ENCODE data around the gene PADI4. TPM values are rescaled to one million over a fixed set of nuclear protein-coding genes. Genes with fewer than 3 reads are reported as not detected.

The PADI4 gene
- total and polyA plus RNA-seq, 4 experiments from 2014 or later: 0.08 to 0.14 TPM; not detected in 2

DNA sequence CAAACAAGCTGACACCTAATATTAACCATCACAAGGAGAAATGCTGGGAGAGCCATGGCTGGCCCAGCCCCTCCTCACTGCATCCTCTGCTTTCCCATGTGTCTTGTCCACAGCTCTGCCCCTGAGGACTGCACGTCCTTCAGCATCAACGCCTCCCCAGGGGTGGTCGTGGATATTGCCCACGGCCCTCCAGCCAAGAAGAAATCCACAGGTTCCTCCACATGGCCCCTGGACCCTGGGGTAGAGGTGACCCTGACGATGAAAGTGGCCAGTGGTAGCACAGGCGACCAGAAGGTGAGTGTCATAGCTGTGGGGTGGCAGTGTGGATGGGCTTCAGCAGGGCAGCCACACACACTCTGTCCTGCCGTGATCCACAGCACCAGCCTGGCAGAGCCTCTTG lies 22.9 kb downstream of the PADI4 start:
- Mint-ChIP-seq H3K4me1 (peaks cover 0 to 1% (median 0%) of the 10 kb centered on the region in 4 donors), H3K27ac (no peak overlapping the region), H3K27me3 (peaks cover 13 to 16% of the 10 kb centered on the region in 2 donors), H3K36me3 (no peaks in the 10 kb centered on the region), H3K9me3 (peaks cover 0 to 9% (median 2%) of the 10 kb centered on the region in 8 donors), H3K4me3 (no peak overlapping the region)
- Histone ChIP-seq H3K27me3 (ENCODE audit: insufficient read depth, low read length) (no peaks in the 10 kb centered on the region), H3K4me1 (ENCODE audit: insufficient read depth, low read length) (no peaks in the 10 kb centered on the region), H3K9me3 (ENCODE audit: control insufficient read depth in 1 of 2, low read length in 2 of 2) (no peaks in the 10 kb centered on the region), H3K27ac (ENCODE audit: low read depth, low read length) (no peak overlapping the region), H3K4me3 (ENCODE audit: low read length in 2 of 2) (no peak overlapping the region), H3K36me3 (ENCODE audit: insufficient read depth, low read length) (no peaks in the 10 kb centered on the region)
- intact Hi-C loops (cut with micrococcal nuclease): loop anchor here (10.0 kb wide), 1 partner anchor 206 kb away; no protein-coding TSS in a partner anchor
- no peak for DNase-seq
- ChIA-PET CTCF (ENCODE audit: partially characterized antibody) (no interaction called here), POLR2A (ENCODE audit: partially characterized antibody) (no interaction called here)

DNA sequence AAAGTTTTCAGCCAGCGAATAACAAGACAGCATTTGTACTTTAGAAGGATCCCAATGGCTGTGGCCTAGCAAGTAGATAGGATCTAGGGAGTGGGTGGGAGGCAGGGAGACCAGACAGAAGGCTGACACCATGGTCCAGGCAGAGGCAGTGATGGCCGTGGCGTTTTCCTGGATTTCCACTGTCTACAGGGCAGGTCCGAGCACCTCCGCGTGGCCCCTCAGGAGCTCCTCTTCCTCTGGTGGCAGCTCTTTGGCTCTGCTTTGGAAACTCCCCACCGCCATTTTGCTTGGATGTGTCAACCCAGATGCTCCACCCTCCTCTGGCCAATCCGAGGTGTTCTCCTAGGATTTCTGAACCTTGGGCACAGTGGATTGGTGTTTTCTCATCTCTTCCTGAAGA lies 25.1 kb downstream of the PADI4 start:
- Histone ChIP-seq H3K9me3 (ENCODE audit: control insufficient read depth in 1 of 2, low read length in 2 of 2) (no peaks in the 10 kb centered on the region), H3K4me1 (ENCODE audit: insufficient read depth, low read length) (no peaks in the 10 kb centered on the region), H3K27ac (ENCODE audit: low read depth, low read length) (no peak overlapping the region), H3K4me3 (ENCODE audit: low read length in 2 of 2) (no peak overlapping the region), H3K27me3 (ENCODE audit: insufficient read depth, low read length) (no peaks in the 10 kb centered on the region), H3K36me3 (ENCODE audit: insufficient read depth, low read length) (no peaks in the 10 kb centered on the region)
- DNase-seq: no peak
- peaks cover 0 to 9% (median 2%) of the 10 kb centered on the region in 8 donors for H3K9me3 Mint-ChIP-seq
- no peak overlapping the region for H3K4me3 Mint-ChIP-seq
- ChIA-PET CTCF (ENCODE audit: partially characterized antibody) (no interaction called here), POLR2A (ENCODE audit: partially characterized antibody) (no interaction called here)
- H3K27ac Mint-ChIP-seq: no peak overlapping the region
- intact Hi-C loops (cut with micrococcal nuclease): loop anchor here (10.0 kb wide), 1 partner anchor 208 kb away; no protein-coding TSS in a partner anchor
- H3K36me3 Mint-ChIP-seq: no peaks in the 10 kb centered on the region
- H3K27me3 Mint-ChIP-seq: peaks cover 13 to 20% of the 10 kb centered on the region in 2 donors
- H3K4me1 Mint-ChIP-seq: peaks cover 0 to 3% (median 0%) of the 10 kb centered on the region in 4 donors

DNA sequence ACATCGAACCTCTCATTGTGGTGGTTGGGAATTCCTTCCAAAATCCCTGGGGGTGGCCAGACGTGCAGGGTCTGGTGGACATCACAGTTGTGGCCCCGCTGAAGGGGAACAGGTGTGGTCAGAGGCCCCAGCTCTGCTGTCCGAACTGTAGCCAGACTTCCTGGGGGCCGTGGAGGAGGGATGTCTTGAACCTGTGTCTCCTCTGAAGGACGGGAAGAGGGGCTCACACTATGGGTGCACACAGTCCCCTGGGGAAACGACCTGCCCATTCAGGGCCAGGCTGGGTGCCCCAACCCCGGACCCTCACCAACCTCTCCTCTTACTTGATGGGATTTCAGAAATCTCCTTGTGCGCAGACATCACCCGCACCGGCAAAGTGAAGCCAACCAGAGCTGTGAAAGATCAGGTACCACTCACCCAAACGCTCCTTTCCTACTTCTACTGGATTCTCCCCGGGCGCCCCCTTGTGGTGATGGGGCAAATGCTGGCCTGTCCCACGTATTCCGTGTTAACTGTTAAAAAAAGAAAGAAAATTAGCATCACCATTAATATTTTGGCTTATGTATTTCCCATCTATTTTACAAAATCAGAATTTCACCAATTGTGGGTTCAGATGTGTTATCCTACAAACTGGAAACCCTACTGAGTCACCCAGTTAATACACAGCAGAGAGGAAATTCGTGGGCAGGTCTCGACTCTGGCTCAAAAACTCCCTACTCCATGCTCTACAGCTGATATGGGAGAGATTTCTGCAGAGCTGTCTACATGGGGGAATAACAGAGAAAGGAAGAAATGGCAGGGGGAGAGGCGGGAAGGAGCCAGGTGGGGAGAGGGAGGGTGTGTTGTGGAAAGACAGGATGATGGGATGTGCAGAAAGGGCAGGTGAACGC lies 28.1 kb downstream of the PADI4 start:
- Mint-ChIP-seq H3K36me3 (no peaks in the 10 kb centered on the region), H3K27ac (no peak overlapping the region), H3K27me3 (peaks cover 16 to 18% of the 10 kb centered on the region in 2 donors), H3K9me3 (peaks cover 0 to 5% (median 1%) of the 10 kb centered on the region in 8 donors), H3K4me1 (peaks cover 0 to 3% (median 0%) of the 10 kb centered on the region in 4 donors), H3K4me3 (no peak overlapping the region)
- Histone ChIP-seq H3K36me3 (ENCODE audit: insufficient read depth, low read length) (no peaks in the 10 kb centered on the region), H3K9me3 (ENCODE audit: control insufficient read depth in 1 of 2, low read length in 2 of 2) (no peaks in the 10 kb centered on the region), H3K27me3 (ENCODE audit: insufficient read depth, low read length) (no peaks in the 10 kb centered on the region), H3K27ac (ENCODE audit: low read depth, low read length) (no peak overlapping the region), H3K4me3 (ENCODE audit: low read length in 2 of 2) (no peak overlapping the region), H3K4me1 (ENCODE audit: insufficient read depth, low read length) (no peaks in the 10 kb centered on the region)
- DNase-seq: peak in 4 of 5 donors; percentile 25 to 36 (median 33)
- CTCF ChIA-PET (ENCODE audit: partially characterized antibody): interaction anchor here (0.8 to 1.0 kb wide), 2 partner anchors 24 to 210 kb away, joined by 3 to 4 read pairs; no protein-coding TSS in a partner anchor
- intact Hi-C loops (cut with micrococcal nuclease): loop anchor here (10.0 kb wide), 1 partner anchor 211 kb away; no protein-coding TSS in a partner anchor
- POLR2A ChIA-PET (ENCODE audit: partially characterized antibody): no interaction called here

DNA sequence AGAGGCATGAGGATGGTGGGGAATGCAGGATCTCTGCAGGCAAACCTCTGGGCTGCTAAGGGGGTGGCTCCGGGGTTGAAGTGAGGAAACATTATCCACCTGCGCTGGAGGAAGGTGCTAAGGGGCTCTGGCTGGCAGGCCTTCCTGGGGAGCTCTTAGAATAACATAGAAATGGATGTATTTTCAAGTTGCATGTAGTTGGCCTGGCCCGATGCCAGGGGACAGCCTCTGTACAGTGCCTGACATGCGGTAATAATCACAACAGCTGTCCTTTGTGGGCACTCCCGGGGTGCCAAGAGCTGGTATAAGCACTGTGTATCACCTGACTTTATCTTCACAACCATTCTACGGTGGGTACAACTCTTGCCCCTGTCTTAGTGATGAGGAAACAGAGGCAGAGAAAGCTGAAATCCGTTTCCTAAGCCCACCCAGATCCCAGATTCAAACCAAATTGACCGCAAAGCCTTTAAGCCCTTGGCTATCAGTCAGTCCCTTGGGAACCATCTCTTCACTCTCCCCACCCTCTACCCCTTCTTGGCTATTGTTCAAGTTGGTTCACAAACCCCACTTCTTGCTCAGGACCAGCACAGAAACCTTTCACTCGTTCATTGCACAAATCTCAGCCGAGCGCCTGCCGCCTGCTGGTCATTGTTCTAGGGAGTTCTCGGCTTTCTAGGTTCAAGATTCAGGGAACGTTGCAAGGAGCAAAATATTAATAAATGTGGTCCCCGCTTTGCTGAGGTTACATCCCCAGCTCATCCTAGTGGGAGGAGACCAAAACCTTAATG lies 30.9 kb downstream of the PADI4 start:
- ChIA-PET POLR2A (ENCODE audit: partially characterized antibody) (no interaction called here), CTCF (ENCODE audit: partially characterized antibody) (no interaction called here)
- DNase-seq: no peak
- Mint-ChIP-seq H3K27me3 (peaks cover 6 to 9% of the 10 kb centered on the region in 2 donors), H3K27ac (no peak overlapping the region), H3K4me1 (peaks cover 0 to 3% (median 0%) of the 10 kb centered on the region in 4 donors), H3K36me3 (no peaks in the 10 kb centered on the region), H3K4me3 (no peak overlapping the region), H3K9me3 (peaks cover 0 to 5% (median 1%) of the 10 kb centered on the region in 8 donors)
- H3K27me3 ChIP-seq (ENCODE audit: insufficient read depth, low read length): no peaks in the 10 kb centered on the region
- H3K4me3 ChIP-seq (ENCODE audit: low read length in 2 of 2): no peak overlapping the region
- no peaks in the 10 kb centered on the region for H3K36me3 ChIP-seq (ENCODE audit: insufficient read depth, low read length)
- intact Hi-C loops (cut with micrococcal nuclease): loop anchor here (10.0 kb wide), 1 partner anchor 214 kb away; no protein-coding TSS in a partner anchor
- H3K27ac ChIP-seq (ENCODE audit: low read depth, low read length): no peak overlapping the region
- no peaks in the 10 kb centered on the region for H3K9me3 ChIP-seq (ENCODE audit: control insufficient read depth in 1 of 2, low read length in 2 of 2)
- no peaks in the 10 kb centered on the region for H3K4me1 ChIP-seq (ENCODE audit: insufficient read depth, low read length)

DNA sequence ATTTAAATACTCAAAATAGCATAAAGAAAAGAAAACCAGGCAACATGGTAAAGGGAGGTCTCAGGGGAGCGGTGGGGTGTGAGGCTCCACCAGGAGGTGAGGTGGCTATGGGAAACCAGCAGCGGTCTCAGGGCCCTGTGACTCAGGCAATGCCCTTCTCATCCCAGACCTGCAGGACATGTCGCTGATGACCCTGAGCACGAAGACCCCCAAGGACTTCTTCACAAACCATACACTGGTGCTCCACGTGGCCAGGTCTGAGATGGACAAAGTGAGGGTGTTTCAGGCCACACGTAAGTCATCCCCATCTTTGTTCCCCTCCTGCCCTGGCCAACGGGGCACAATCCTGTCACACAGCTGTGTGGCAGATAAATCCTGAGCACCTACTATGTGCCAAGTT lies 31.5 kb downstream of the PADI4 start:
- no peaks in the 10 kb centered on the region for H3K27me3 ChIP-seq (ENCODE audit: insufficient read depth, low read length)
- Mint-ChIP-seq H3K27ac (no peak overlapping the region), H3K9me3 (peaks cover 0 to 9% (median 4%) of the 10 kb centered on the region in 8 donors), H3K27me3 (peaks cover 6 to 9% of the 10 kb centered on the region in 2 donors), H3K36me3 (no peaks in the 10 kb centered on the region), H3K4me3 (no peak overlapping the region), H3K4me1 (peaks cover 0 to 3% (median 0%) of the 10 kb centered on the region in 4 donors)
- no peak for DNase-seq
- H3K27ac ChIP-seq (ENCODE audit: low read depth, low read length): no peak overlapping the region
- H3K4me1 ChIP-seq (ENCODE audit: insufficient read depth, low read length): no peaks in the 10 kb centered on the region
- intact Hi-C loops (cut with micrococcal nuclease): loop anchor here (10.0 kb wide), 1 partner anchor 215 kb away; no protein-coding TSS in a partner anchor
- no peak overlapping the region for H3K4me3 ChIP-seq (ENCODE audit: low read length in 2 of 2)
- CTCF ChIA-PET (ENCODE audit: partially characterized antibody): no interaction called here
- H3K36me3 ChIP-seq (ENCODE audit: insufficient read depth, low read length): no peaks in the 10 kb centered on the region
- POLR2A ChIA-PET (ENCODE audit: partially characterized antibody): no interaction called here
- no peaks in the 10 kb centered on the region for H3K9me3 ChIP-seq (ENCODE audit: control insufficient read depth in 1 of 2, low read length in 2 of 2)

DNA sequence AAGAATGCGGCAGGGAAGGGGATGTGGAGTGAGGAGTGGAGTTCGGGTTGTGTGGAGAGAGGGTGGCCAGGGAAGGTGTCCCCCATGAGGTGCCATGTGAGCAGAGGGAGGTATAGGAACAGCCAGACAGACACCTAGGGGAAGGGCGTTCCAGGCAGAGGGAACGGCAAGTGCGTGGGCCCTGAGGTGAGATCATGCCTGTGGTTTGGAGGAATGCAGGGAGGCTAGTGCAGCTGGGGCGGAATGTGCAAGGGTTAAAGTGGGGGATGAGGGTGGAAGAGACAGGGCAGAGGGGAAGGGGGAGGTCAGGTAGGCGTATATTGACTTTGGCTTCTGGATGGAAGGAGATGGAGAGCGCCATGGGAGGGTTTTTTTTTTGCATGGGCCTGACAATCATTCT lies 32.4 kb downstream of the PADI4 start:
- Mint-ChIP-seq H3K4me1 (peaks cover 0 to 2% (median 0%) of the 10 kb centered on the region in 4 donors), H3K36me3 (no peaks in the 10 kb centered on the region), H3K9me3 (peaks cover 0 to 9% (median 5%) of the 10 kb centered on the region in 8 donors), H3K27me3 (peaks cover 6% of the 10 kb centered on the region in 2 donors), H3K4me3 (no peak overlapping the region), H3K27ac (no peak overlapping the region)
- intact Hi-C loops (cut with micrococcal nuclease): no loop called here
- H3K9me3 ChIP-seq (ENCODE audit: control insufficient read depth in 1 of 2, low read length in 2 of 2): no peaks in the 10 kb centered on the region
- CTCF ChIA-PET (ENCODE audit: partially characterized antibody): no interaction called here
- POLR2A ChIA-PET (ENCODE audit: partially characterized antibody): no interaction called here
- no peak overlapping the region for H3K4me3 ChIP-seq (ENCODE audit: low read length in 2 of 2)
- DNase-seq: no peak
- no peaks in the 10 kb centered on the region for H3K36me3 ChIP-seq (ENCODE audit: insufficient read depth, low read length)
- H3K4me1 ChIP-seq (ENCODE audit: insufficient read depth, low read length): no peaks in the 10 kb centered on the region
- no peak overlapping the region for H3K27ac ChIP-seq (ENCODE audit: low read depth, low read length)
- no peaks in the 10 kb centered on the region for H3K27me3 ChIP-seq (ENCODE audit: insufficient read depth, low read length)

DNA sequence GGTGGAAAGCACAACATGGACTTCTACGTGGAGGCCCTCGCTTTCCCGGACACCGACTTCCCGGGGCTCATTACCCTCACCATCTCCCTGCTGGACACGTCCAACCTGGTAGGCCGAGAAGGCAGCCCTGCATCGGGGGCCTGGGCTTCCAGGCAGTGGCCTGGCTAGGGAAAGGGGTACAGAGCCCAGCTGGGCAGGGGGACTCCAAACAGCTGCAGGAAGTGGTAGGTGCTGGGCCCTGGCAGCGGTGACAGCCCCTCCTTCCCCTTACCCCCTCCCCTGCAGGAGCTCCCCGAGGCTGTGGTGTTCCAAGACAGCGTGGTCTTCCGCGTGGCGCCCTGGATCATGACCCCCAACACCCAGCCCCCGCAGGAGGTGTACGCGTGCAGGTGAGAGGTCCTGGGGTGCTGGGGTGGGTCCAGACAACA lies 34.0 kb downstream of the PADI4 start:
- intact Hi-C loops (cut with micrococcal nuclease): no loop called here
- no peaks in the 10 kb centered on the region for H3K4me1 ChIP-seq (ENCODE audit: insufficient read depth, low read length)
- Mint-ChIP-seq H3K9me3 (peaks cover 0 to 9% (median 7%) of the 10 kb centered on the region in 8 donors), H3K27me3 (peaks cover 2 to 8% of the 10 kb centered on the region in 2 donors), H3K4me1 (no peaks in the 10 kb centered on the region), H3K27ac (no peak overlapping the region), H3K36me3 (no peaks in the 10 kb centered on the region), H3K4me3 (no peak overlapping the region)
- no peak overlapping the region for H3K4me3 ChIP-seq (ENCODE audit: low read length in 2 of 2)
- no peak overlapping the region for H3K27ac ChIP-seq (ENCODE audit: low read depth, low read length)
- no peaks in the 10 kb centered on the region for H3K9me3 ChIP-seq (ENCODE audit: control insufficient read depth in 1 of 2, low read length in 2 of 2)
- ChIA-PET CTCF (ENCODE audit: partially characterized antibody) (no interaction called here), POLR2A (ENCODE audit: partially characterized antibody) (no interaction called here)
- DNase-seq: no peak
- no peaks in the 10 kb centered on the region for H3K27me3 ChIP-seq (ENCODE audit: insufficient read depth, low read length)
- no peaks in the 10 kb centered on the region for H3K36me3 ChIP-seq (ENCODE audit: insufficient read depth, low read length)
